DMS 273 (cell line): ENCODE data around the gene MNX1.

Source experiments
- DNase-seq: peaks from one replicate; lab custom pipeline; 2025; ENCODE audit not compliant: unreplicated experiment; lab: John Stamatoyannopoulos, UW

MNX1 gene

GRCh38 chr7:157003756-157004520, 6.5 kb downstream of the MNX1 start:
- no peak for DNase-seq

DNA sequence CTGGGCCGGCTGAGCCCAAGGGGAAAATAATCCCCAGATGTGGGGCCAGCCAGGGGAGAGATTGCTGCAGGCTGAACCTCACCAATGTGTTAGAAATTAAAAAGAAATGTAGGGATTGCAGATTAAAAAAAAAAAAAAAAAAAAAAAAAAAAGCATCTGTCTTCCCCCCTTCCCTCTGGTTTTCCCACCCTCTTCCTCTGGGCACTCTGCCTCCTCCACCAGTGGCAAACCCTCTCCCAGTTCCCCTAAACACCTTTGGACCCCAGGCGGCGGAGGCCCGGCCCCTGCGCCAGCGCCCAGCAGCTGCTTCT, 7.1 kb downstream of the MNX1 start:
- DNase-seq: no peak

DNA sequence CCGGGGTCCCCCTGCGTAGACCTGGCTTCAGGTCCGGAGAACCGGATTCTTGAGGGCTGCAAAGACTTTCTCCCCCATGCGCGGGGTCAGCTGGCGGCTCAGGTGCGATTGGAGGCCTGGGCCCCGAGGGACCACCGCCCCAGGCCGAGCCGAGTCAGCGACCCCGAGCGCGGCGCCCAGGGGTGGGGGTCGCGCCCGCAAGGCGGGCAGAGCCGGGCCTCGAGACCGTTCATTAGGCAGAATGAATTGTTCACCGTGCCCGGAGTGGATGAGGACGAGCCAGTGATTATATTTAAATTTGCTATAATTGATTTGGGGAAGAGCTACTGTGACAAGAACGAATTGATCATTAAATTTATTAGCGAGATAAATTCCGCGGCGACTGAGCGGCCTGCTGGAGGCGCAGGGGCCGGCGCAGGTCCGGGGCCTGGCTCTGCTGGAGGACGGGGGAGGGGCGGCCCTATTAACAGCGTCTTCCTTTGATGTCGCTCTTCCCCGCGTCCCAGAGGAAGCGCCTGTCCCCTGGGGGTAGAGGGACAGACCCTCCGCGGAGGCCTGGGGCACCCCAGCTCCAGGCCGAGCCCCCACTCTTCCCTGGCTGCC, 7.5 kb downstream of the MNX1 start:
- no peak for DNase-seq

- no peak for DNase-seq
Measured at GRCh38 chr7:157001920-157002818, 8.3 kb downstream of the MNX1 start.

DNA sequence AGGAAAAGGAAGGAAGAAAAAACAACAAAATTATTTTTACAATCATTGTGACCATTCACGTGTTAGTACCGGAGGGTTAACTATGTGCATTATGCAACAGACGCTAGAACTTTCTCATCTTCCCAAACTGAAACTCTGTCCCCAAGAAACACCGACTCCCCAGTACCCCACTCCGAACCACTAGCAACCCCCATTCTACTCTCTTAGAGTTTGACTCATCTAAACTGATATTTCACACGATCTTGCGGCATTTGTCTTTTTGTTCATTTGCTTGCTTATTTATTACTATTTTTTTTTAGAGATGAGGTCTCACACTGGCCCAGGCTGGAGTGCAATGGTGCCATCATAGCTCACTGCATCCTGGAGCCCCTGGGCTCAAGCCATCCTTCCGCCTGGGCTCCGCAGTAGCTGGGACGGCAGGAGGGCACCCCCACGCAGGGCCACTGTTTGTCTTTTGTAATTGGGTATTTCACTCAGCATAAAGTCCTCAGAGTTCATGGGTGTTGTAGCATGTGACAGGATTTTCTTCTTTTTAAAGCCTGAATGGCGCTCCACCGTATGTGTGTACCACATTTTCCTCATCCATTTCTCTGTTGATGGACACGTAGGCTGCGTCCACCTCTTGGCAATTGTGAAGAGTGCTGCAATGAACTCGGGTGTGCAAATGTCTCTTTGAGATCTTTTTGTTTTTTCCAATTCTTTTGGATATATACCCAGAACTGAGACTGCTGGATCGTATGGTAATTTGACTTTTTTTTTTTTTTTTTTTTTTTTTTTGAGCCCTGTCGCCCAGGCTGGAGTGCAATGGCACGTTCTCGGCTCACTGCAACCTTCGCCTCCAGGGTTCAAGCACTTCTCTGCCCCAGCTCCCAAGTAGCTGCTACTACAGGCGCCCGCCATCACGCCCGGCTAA, 9.5 kb downstream of the MNX1 start:
- no peak for DNase-seq

- DNase-seq: peak; percentile 31
Measured at GRCh38 chr7:156999958-157000726, 10.3 kb downstream of the MNX1 start.

- DNase-seq: no peak
Measured at GRCh38 chr7:156998988-156999957, 11.2 kb downstream of the MNX1 start.

DNA sequence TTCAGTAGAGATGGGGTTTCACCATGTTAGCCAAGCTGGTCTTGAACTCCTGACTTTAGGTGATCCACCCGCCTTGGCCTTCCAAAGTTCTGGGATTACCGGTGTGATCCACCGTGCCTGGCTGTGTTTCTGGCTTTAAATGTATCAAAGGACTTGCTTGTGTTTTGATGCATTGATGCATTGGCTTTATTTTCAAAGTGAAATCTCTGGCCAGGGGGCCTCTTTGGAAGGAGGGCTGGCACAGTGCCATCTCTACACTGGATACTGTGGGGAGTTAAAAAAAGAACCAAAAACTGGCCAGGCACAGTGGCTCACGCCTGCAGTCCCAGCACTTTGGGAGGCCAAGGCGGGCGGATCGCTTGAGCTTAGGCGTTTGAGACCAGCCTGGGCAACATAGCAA, 16.0 kb downstream of the MNX1 start:
- DNase-seq: peak; percentile 32

DNA sequence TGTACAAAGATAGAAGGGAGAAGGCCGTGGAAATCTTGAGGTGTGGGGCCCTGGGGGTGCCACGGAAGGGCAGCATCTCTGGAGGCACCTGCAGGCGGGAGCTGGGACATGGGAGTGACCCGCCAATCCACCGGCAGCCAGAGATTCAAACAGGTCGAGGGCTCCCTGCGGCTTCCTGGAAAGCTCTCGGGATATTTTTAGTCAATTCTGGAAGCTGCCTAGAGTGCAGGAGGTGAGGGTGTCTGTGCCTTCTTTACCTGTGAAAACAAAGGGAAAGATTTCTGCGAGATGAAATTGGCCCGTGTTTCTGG, 16.6 kb downstream of the MNX1 start:
- no peak for DNase-seq

GRCh38 chr7:156993021-156993924, 17.2 kb downstream of the MNX1 start:
- DNase-seq: no peak

DNA sequence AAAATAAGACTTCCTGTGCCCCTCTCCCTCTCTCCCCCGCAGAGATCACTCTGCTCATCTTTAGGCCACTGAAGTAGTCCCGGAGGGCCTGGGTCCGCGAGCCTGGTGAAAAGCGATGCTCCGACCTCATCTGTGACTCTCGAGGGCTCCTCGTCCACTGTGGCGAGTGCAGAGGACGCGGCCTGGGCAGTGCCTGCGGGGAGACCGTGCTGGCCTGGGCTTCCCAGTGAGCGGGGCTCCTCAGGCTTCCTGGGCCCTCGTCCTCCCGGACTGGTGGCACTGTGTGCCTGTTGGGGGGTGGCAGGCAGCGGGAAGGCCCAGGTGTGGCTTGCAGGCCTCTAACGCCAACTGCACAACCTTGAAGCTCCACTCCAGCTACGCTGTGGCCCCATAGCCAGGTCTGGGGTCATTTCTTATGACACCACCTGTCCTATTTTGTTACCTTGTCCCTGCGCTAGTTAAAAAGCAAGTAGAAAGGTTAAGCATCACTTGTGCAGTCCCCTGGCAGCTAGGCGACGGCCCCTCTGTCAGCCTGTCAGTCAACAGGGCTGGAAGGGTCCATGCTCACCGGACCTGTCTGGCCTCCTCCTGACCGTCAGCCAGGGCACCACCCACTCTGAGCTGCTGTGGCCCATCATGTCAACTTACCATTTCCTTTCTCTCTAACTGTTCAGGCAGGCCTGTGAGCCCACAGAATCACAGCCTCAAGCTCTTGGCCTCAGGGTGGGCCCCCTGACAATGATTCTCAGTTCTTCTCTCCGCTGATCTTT, 20.5 kb downstream of the MNX1 start:
- DNase-seq: no peak

- no peak for DNase-seq
Measured at GRCh38 chr7:156988343-156989185, 21.9 kb downstream of the MNX1 start.

- DNase-seq: no peak
Measured at GRCh38 chr7:156986378-156986777, 24.1 kb downstream of the MNX1 start.

DNA sequence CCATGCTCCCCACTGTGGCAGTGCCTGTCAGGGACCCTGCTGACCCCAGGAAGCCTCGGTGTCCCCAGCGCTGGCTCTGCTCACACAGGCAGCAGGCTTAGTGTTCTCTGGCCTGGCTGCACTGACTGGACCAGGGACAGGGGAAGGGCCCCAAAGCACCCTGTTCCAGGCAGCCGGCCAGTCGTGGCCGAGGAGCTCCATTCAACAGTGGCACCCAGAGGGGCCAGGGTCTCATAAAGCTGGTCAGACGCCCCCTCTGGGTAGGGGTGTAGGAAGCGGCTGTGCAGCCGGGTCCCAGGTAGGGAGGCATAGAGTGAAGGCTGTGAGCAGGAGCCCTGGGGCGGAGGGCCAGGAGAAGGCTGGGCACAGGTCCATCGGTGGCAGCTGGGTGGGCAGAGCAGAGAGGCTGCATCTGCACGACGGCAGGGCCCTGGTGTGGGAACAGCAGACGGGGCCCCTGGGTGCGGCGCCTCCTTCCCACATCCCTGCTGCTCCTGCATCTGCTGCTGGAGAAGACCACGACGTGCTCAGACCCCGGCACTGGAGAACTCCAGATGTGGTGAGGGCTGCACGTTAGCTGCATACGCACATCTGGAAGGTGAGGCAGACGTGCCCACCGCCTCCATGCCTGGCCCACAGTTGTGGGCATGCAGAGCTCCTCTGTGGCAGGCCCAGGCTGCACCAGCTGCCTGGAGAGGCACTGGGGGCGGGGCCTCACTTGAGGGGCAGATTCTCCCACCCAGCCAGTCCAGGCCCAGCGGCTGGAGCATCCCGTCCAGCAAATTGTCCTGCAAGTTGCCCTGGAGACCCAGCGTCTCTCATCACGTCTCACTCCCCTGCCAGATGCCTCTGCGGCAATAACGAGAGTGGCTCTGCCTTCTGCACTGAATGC, 25.1 kb downstream of the MNX1 start:
- DNase-seq: peak; percentile 97

- DNase-seq: peak; percentile 67
Measured at GRCh38 chr7:156984174-156984891, 26.1 kb downstream of the MNX1 start.
